ENCODE data around the gene GAL.

- TF ChIP-seq, protein P1, sequence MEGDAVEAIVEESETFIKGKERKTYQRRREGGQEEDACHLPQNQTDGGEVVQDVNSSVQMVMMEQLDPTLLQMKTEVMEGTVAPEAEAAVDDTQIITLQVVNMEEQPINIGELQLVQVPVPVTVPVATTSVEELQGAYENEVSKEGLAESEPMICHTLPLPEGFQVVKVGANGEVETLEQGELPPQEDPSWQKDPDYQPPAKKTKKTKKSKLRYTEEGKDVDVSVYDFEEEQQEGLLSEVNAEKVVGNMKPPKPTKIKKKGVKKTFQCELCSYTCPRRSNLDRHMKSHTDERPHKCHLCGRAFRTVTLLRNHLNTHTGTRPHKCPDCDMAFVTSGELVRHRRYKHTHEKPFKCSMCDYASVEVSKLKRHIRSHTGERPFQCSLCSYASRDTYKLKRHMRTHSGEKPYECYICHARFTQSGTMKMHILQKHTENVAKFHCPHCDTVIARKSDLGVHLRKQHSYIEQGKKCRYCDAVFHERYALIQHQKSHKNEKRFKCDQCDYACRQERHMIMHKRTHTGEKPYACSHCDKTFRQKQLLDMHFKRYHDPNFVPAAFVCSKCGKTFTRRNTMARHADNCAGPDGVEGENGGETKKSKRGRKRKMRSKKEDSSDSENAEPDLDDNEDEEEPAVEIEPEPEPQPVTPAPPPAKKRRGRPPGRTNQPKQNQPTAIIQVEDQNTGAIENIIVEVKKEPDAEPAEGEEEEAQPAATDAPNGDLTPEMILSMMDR (IDR thresholded peaks at IDR 0.05), result no peak
- no peak for TF ChIP-seq POLR2AphosphoS5 (IDR thresholded peaks at IDR 0.05)
Observed at GRCh38 chr11:68658661-68659060, 25.7 kb upstream of the GAL start.

Data from transverse colon (tissue), 4 donors.